IPS-18c (cell line): ENCODE measurements around the gene AMN1.

Experiments
- H3K4me3 ChIP-seq: 2 replicates; pipeline ENCODE4 v1.7.0; 2013; ENCODE audit warnings: low read depth, mild to moderate bottlenecking, low read length, moderate library complexity; ENCODE audit not compliant: insufficient read depth
- H3K9me3 ChIP-seq: one replicate; pipeline ENCODE4 v1.6.1; 2013; ENCODE audit warnings: mild to moderate bottlenecking, low read length, moderate library complexity; ENCODE audit not compliant: control insufficient read depth, insufficient read depth

The AMN1 gene

GRCh38 chr12:31659087-31659942, 69.5 kb downstream of the AMN1 start, which contains the start of gene ETFBKMT:
TSS of gene ETFBKMT (plus strand) at chr12:31659688. CDS start at chr12:31661954, 2,266 bp downstream.
- peak within 1 kb of the TSS; percentile 76 for H3K4me3 ChIP-seq
- no peaks in the 10 kb centered on the region for H3K9me3 ChIP-seq

- Histone ChIP-seq H3K9me3 (no peaks in the 10 kb centered on the region), H3K4me3 (peak overlapping the region; percentile 76; the same call in 1 of the 2 replicates)
These were observed 70.2 kb downstream of the AMN1 start for GRCh38 chr12:31658471-31659086.

GRCh38 chr12:31655792-31656191, 73.0 kb downstream of the AMN1 start:
- no peaks in the 10 kb centered on the region for H3K9me3 ChIP-seq
- H3K4me3 ChIP-seq = no peak overlapping the region

GRCh38 chr12:31655208-31655607, 73.6 kb downstream of the AMN1 start:
- H3K4me3 ChIP-seq = no peak overlapping the region
- H3K9me3 ChIP-seq = no peaks in the 10 kb centered on the region

GRCh38 chr12:31651893-31652521, 76.8 kb downstream of the AMN1 start:
- H3K4me3 ChIP-seq = no peak overlapping the region
- H3K9me3 ChIP-seq = no peaks in the 10 kb centered on the region

- H3K9me3 ChIP-seq = no peaks in the 10 kb centered on the region
- no peak overlapping the region for H3K4me3 ChIP-seq
These were observed 77.9 kb downstream of the AMN1 start for GRCh38 chr12:31650918-31651317.

GRCh38 chr12:31647086-31647491, 81.7 kb downstream of the AMN1 start:
- H3K4me3 ChIP-seq = no peak overlapping the region
- no peaks in the 10 kb centered on the region for H3K9me3 ChIP-seq

GRCh38 chr12:31645924-31646323, 82.9 kb downstream of the AMN1 start:
- Histone ChIP-seq H3K9me3 (no peaks in the 10 kb centered on the region), H3K4me3 (no peak overlapping the region)

- H3K4me3 ChIP-seq = no peak overlapping the region
- no peaks in the 10 kb centered on the region for H3K9me3 ChIP-seq
These were observed 84.3 kb downstream of the AMN1 start for GRCh38 chr12:31644536-31644935.

- no peak overlapping the region for H3K4me3 ChIP-seq
- no peaks in the 10 kb centered on the region for H3K9me3 ChIP-seq
These were observed 87.2 kb downstream of the AMN1 start for GRCh38 chr12:31641509-31642090.

GRCh38 chr12:31634620-31635019, 94.2 kb downstream of the AMN1 start:
- Histone ChIP-seq H3K4me3 (no peak overlapping the region), H3K9me3 (no peaks in the 10 kb centered on the region)

- no peaks in the 10 kb centered on the region for H3K9me3 ChIP-seq
- no peak overlapping the region for H3K4me3 ChIP-seq
These were observed 95.4 kb downstream of the AMN1 start for GRCh38 chr12:31633464-31633863.

- no peak overlapping the region for H3K4me3 ChIP-seq
- peaks cover 4% of the 10 kb centered on the region for H3K9me3 ChIP-seq
These were observed 97.0 kb downstream of the AMN1 start for GRCh38 chr12:31631809-31632208.

GRCh38 chr12:31631023-31631724, 97.6 kb downstream of the AMN1 start:
- Histone ChIP-seq H3K4me3 (no peak overlapping the region), H3K9me3 (peaks cover 4% of the 10 kb centered on the region)

- Histone ChIP-seq H3K9me3 (peaks cover 4% of the 10 kb centered on the region), H3K4me3 (no peak overlapping the region)
These were observed 98.8 kb downstream of the AMN1 start for GRCh38 chr12:31629756-31630732.

GRCh38 chr12:31627456-31628054, 101.3 kb downstream of the AMN1 start:
- Histone ChIP-seq H3K9me3 (peaks cover 4% of the 10 kb centered on the region), H3K4me3 (no peak overlapping the region)
